Gastrocnemius medialis (tissue), 4 donors: ENCODE results near the gene PLXNB1. TPM values are rescaled to one million over a fixed set of nuclear protein-coding genes. Genes with fewer than 3 reads are reported as not detected.

ENCODE experiments used
- ATAC-seq, 2 donors: fragments of 150-250 bp; one replicate each; pipeline ENCODE4 v1.9.1; 2016
- DNase-seq, 2 donors: peaks; one replicate each; pipeline ENCODE4 v3.0.0-alpha.2; 2019
- H3K27ac ChIP-seq, 4 donors: fragments of 200-600 bp; sonication (generic); 1 replicate in 1 of 4; 2 replicates in 3 of 4; pipeline ENCODE4 v1.5.1; 2016 to 2018; ENCODE audit warnings: mild to moderate bottlenecking in 2 of 4, moderate library complexity in 1 of 4
- H3K27me3 ChIP-seq, 3 donors: fragments of 200-600 bp; sonication (generic) in 2 of 3; 1 replicate in 1 of 3; 2 replicates in 2 of 3; pipeline versions ENCODE4 v1.5.1 to v1.6.0; 2016 to 2019; ENCODE audit warnings: mild to moderate bottlenecking in 1 of 3, moderate library complexity in 1 of 3
- H3K36me3 ChIP-seq, 2 donors: fragments of 200-600 bp; sonication (generic) in 1 of 2; one replicate each; pipeline ENCODE4 v1.5.1; 2017 to 2018
- H3K4me1 ChIP-seq, 2 donors: fragments of 200-600 bp; sonication (generic) in 1 of 2; one replicate each; pipeline ENCODE4 v1.5.1; 2016 to 2017; ENCODE audit warnings: mild to moderate bottlenecking in 2 of 2
- H3K4me3 ChIP-seq, 4 donors: fragments of 200-600 bp; sonication (generic) in 3 of 4; 1 replicate in 1 of 4; 2 replicates in 3 of 4; pipeline ENCODE4 v1.5.1; 2016 to 2019; ENCODE audit warnings: mild to moderate bottlenecking in 2 of 4
- H3K9me3 ChIP-seq, 3 donors: fragments of 200-600 bp; sonication (generic) in 2 of 3; 1 replicate in 1 of 3; 2 replicates in 2 of 3; pipeline ENCODE4 v1.5.1; 2016 to 2019
- CTCF ChIP-seq, 5 experiments: fragments of 450-650 bp in 3 of 5; fragments of 200-600 bp in 2 of 5; sonication (generic) in 2 of 5; IDR thresholded peaks in 4 of 5; conservative IDR thresholded peaks in 1 of 5; 1 replicate in 4 of 5; 2 replicates in 1 of 5; pipeline ENCODE4 v1.5.1; 2016 to 2019; ENCODE audit warnings: antibody characterized with exemption in 5 of 5, mild to moderate bottlenecking in 3 of 5, moderate library complexity in 3 of 5
- POLR2A ChIP-seq, 2 donors: fragments of 450-650 bp; IDR thresholded peaks; one replicate each; pipeline ENCODE4 v1.6.1; 2017; ENCODE audit warnings: antibody characterized with exemption in 2 of 2, mild to moderate bottlenecking in 2 of 2, moderate library complexity in 2 of 2
- in situ Hi-C, 4 donors: fragments of 200-750 bp; cut with MboI; loops; one replicate each; pipeline versions ENCODE4 v1.15.0 to v1.8.0; 2017; ENCODE audit warnings: low sequenced_read_pairs in 4 of 4
- intact Hi-C: fragments of 100-400 bp; cut with DNase I; formaldehyde crosslinking; loops from one replicate; pipeline ENCODE4 v1.15.1; 2023; ENCODE audit warnings: low total_unique reads
- total RNA-seq, 4 donors: library from RNA; depleted of rRNA; stranded (reverse); fragments of >200 nt; gene quantifications; one replicate each; pipeline versions ENCODE4 v1.1.0 to v1.2.3, GENCODE V29; 2016

PLXNB1 gene
- total RNA-seq, 4 donors from 2014 or later, result 2.8 to 7.2 (median 3.5) TPM

GRCh38 chr3:48468329-48468731 is 38.4 kb upstream of the PLXNB1 start:
- intact Hi-C loops, result loop anchor here (5.0 kb wide), 2 partner anchors 139 to 219 kb away; partner anchors contain the start of genes NCKIPSD and UQCRC1
- in situ Hi-C loops, result loop anchor here in 2 of 4 donors (5.0 to 10.0 kb wide), 2 partner anchors 76 to 89 kb away; partner anchors contain the start of gene PFKFB4 (in 1 of the 2)
- ATAC-seq, result no peak

GRCh38 chr3:48467473-48468267 is 37.8 kb upstream of the PLXNB1 start:
- TF ChIP-seq CTCF (IDR thresholded peaks at IDR 0.05 in 4 of 5, conservative IDR thresholded peaks at IDR 0.05 in 1 of 5) (no peak), POLR2A (IDR thresholded peaks at IDR 0.05) (no peak)
- in situ Hi-C loops, result loop anchor here in 2 of 4 donors (5.0 to 10.0 kb wide), 2 partner anchors 77 to 90 kb away; partner anchors contain the start of gene PFKFB4 (in 1 of the 2)
- no peak for ATAC-seq
- no peak for DNase-seq
- Histone ChIP-seq H3K4me3 (peak overlapping the region in 3 of 4 donors; percentile 56 to 76 (median 74)), H3K27me3 (no peaks in the 10 kb centered on the region), H3K9me3 (no peaks in the 10 kb centered on the region), H3K4me1 (peaks cover 50% of the 10 kb centered on the region in 2 donors), H3K27ac (peak overlapping the region; percentile 99 to 100 (median 100)), H3K36me3 (peaks cover 0 to 10% of the 10 kb centered on the region in 2 donors)
- intact Hi-C loops, result loop anchor here (5.0 kb wide), 2 partner anchors 140 to 220 kb away; partner anchors contain the start of genes NCKIPSD and UQCRC1

More at GRCh38 chr3:48468329-48468731, 38.4 kb upstream of the PLXNB1 start:
- TF ChIP-seq CTCF (IDR thresholded peaks at IDR 0.05 in 4 of 5, conservative IDR thresholded peaks at IDR 0.05 in 1 of 5) (no peak), POLR2A (IDR thresholded peaks at IDR 0.05) (no peak)
- peak overlapping the region; percentile 99 to 100 (median 100) for H3K27ac ChIP-seq
- no peaks in the 10 kb centered on the region for H3K9me3 ChIP-seq
- no peak for DNase-seq
- H3K36me3 ChIP-seq, result peaks cover 0 to 10% of the 10 kb centered on the region in 2 donors
- H3K4me1 ChIP-seq, result peaks cover 52 to 55% of the 10 kb centered on the region in 2 donors
- no peaks in the 10 kb centered on the region for H3K27me3 ChIP-seq
- H3K4me3 ChIP-seq, result no peak overlapping the region

GRCh38 chr3:48467110-48467454 is 37.2 kb upstream of the PLXNB1 start:
- intact Hi-C loops, result loop anchor here (5.0 kb wide), 2 partner anchors 140 to 220 kb away; partner anchors contain the start of genes NCKIPSD and UQCRC1
- ATAC-seq (no peak), DNase-seq (no peak)
- Histone ChIP-seq H3K9me3 (no peaks in the 10 kb centered on the region), H3K4me1 (peaks cover 44 to 46% of the 10 kb centered on the region in 2 donors), H3K27ac (peak overlapping the region; percentile 99 to 100 (median 100)), H3K36me3 (peaks cover 0 to 10% of the 10 kb centered on the region in 2 donors), H3K27me3 (no peaks in the 10 kb centered on the region), H3K4me3 (peak overlapping the region; percentile 56 to 76 (median 70))
- no peak for TF ChIP-seq CTCF (IDR thresholded peaks at IDR 0.05 in 4 of 5, conservative IDR thresholded peaks at IDR 0.05 in 1 of 5)
- no peak for TF ChIP-seq POLR2A (IDR thresholded peaks at IDR 0.05)
- in situ Hi-C loops, result loop anchor here in 2 of 4 donors (5.0 to 10.0 kb wide), 2 partner anchors 78 to 90 kb away; partner anchors contain the start of gene PFKFB4 (in 1 of the 2)

- Histone ChIP-seq H3K4me3 (peak overlapping the region; percentile 56 to 76 (median 70)), H3K36me3 (peaks cover 0 to 14% of the 10 kb centered on the region in 2 donors), H3K27ac (peak overlapping the region; percentile 99 to 100 (median 100)), H3K4me1 (peaks cover 40 to 41% of the 10 kb centered on the region in 2 donors), H3K27me3 (no peaks in the 10 kb centered on the region), H3K9me3 (no peaks in the 10 kb centered on the region)
- DNase-seq (peak; percentile 32 to 54), ATAC-seq (peak; percentile 6 to 16)
- in situ Hi-C loops (loop anchor here in 2 of 4 donors (5.0 to 10.0 kb wide), 2 partner anchors 78 to 91 kb away; partner anchors contain the start of gene PFKFB4 (in 1 of the 2)), intact Hi-C loops (loop anchor here (1.0 to 5.0 kb wide), 4 partner anchors 37 to 221 kb away; partner anchors contain the start of genes NCKIPSD, SLC26A6 and UQCRC1)
- TF ChIP-seq CTCF (IDR thresholded peaks at IDR 0.05 in 4 of 5, conservative IDR thresholded peaks at IDR 0.05 in 1 of 5) (no peak), POLR2A (IDR thresholded peaks at IDR 0.05) (peak in 1 of 2 donors; percentile 0)
These were observed 36.7 kb upstream of the PLXNB1 start for GRCh38 chr3:48466386-48467109.
